ENCODE measurements around the gene LMTK2.

DNA sequence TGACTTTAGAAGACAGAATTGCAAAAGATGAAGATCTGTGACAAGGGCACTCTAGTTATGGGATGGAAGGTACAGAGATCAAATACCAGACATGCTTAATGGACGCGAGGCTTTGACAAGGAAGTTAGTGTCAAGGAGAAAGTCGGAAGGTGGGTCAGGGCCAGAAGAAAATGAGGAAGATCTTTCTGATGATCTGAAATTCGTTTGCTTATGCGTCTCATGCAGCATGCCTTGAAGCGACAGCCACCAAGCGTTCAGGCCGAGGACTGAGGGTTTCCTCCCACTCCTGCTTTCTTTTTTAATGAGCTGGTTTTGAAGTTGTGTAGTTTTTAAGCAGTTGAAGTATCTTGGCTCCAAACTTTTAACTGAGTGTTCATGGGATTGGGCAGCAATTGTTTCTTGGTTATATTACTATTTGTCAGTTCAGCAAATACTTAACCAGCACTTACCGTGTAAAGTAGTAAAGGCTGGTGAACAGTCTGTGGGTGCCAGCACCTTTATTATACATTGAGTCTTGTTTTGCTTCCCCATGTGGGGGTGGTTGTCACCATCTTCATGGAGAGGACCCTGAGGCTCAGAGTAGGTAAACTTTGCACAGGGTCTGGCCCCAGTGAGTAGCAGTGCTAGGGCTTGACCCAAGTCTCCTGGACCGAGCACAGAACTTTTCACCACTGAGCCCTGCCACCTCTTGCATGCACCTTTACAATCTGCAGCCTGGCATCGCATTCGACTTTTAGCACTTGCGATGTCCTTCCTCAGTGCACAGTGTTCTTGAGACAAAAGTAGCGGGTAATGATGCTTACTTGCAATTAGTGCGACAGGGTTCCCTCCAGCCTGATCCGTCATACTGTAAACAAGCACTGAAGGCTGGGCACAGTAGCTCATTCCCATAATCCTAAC is 90.3 kb downstream of the LMTK2 start:
- TF ChIP-seq CTCF (IDR thresholded peaks at IDR 0.05), result no peak
- TF ChIP-seq POLR2AphosphoS5 (IDR thresholded peaks at IDR 0.05), result no peak
- TF ChIP-seq EP300 (IDR thresholded peaks at IDR 0.05), result no peak
- no peak for TF ChIP-seq POLR2A (IDR thresholded peaks at IDR 0.05)

All from sigmoid colon (tissue), 4 donors.